ENCODE measurements around the gene AR.

Gene AR

DNA sequence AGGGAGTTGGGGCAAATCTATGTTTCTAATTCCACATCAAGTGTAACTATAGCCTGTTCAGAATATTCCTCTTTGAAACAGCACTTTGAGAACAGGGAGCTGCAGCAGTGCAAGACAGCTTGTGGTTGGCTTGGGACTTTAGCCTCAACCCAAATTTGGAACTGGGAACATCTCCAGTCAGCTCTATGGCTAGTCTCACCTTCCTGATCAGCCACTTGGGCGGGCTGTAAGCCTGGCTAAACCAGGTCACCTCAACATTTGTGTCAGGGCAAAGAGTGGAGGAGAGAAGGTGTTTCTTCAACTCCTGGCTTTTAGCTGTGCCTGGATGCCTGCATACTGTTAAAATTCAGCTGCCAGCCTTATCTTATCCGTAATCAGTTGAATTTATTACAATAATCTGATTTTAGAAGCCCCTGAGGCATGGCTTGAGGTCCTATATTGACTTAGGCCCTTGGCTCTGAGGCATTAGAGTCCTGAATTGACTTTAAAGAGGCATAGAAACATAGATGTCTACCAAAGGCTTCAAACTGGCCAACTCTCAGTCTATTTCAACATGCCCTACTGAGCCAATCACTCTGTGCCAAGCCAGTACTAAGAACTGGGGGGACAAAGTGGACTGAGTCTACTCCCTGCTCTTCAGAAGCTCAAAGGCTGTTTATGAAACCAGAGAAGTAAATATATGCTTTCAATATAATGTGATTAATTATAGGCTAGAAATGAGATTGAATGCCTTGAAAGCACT, 18.7 kb upstream of the AR start:
- TF ChIP-seq EP300 (IDR thresholded peaks at IDR 0.05; ENCODE audit: borderline replicate concordance) (no peak), EGR1 (IDR thresholded peaks at IDR 0.05) (no peak), YY1 (IDR thresholded peaks at IDR 0.05; ENCODE audit: low read depth) (no peak), RAD21 (IDR thresholded peaks at IDR 0.05; ENCODE audit: low read depth) (no peak), TCF12 (IDR thresholded peaks at IDR 0.05; ENCODE audit: low read depth) (no peak), TAF1 (IDR thresholded peaks at IDR 0.05; ENCODE audit: low read depth) (no peak), ZBTB7A (IDR thresholded peaks at IDR 0.05; ENCODE audit: low read depth) (no peak), NFIC (IDR thresholded peaks at IDR 0.05) (no peak), FOXM1 (IDR thresholded peaks at IDR 0.05; ENCODE audit: borderline replicate concordance, low read depth) (no peak), TEAD4 (IDR thresholded peaks at IDR 0.05) (no peak), CEBPB (IDR thresholded peaks at IDR 0.05) (no peak), CREB1 (IDR thresholded peaks at IDR 0.05; ENCODE audit: low read depth) (no peak)
- TF ChIP-seq, protein P1, sequence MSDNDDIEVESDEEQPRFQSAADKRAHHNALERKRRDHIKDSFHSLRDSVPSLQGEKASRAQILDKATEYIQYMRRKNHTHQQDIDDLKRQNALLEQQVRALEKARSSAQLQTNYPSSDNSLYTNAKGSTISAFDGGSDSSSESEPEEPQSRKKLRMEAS (IDR thresholded peaks at IDR 0.05): no peak
- TF ChIP-seq, protein P2, sequence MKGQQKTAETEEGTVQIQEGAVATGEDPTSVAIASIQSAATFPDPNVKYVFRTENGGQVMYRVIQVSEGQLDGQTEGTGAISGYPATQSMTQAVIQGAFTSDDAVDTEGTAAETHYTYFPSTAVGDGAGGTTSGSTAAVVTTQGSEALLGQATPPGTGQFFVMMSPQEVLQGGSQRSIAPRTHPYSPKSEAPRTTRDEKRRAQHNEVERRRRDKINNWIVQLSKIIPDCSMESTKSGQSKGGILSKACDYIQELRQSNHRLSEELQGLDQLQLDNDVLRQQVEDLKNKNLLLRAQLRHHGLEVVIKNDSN (IDR thresholded peaks at IDR 0.05): no peak
- TF ChIP-seq, protein P3, sequence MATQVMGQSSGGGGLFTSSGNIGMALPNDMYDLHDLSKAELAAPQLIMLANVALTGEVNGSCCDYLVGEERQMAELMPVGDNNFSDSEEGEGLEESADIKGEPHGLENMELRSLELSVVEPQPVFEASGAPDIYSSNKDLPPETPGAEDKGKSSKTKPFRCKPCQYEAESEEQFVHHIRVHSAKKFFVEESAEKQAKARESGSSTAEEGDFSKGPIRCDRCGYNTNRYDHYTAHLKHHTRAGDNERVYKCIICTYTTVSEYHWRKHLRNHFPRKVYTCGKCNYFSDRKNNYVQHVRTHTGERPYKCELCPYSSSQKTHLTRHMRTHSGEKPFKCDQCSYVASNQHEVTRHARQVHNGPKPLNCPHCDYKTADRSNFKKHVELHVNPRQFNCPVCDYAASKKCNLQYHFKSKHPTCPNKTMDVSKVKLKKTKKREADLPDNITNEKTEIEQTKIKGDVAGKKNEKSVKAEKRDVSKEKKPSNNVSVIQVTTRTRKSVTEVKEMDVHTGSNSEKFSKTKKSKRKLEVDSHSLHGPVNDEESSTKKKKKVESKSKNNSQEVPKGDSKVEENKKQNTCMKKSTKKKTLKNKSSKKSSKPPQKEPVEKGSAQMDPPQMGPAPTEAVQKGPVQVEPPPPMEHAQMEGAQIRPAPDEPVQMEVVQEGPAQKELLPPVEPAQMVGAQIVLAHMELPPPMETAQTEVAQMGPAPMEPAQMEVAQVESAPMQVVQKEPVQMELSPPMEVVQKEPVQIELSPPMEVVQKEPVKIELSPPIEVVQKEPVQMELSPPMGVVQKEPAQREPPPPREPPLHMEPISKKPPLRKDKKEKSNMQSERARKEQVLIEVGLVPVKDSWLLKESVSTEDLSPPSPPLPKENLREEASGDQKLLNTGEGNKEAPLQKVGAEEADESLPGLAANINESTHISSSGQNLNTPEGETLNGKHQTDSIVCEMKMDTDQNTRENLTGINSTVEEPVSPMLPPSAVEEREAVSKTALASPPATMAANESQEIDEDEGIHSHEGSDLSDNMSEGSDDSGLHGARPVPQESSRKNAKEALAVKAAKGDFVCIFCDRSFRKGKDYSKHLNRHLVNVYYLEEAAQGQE (IDR thresholded peaks at IDR 0.05; ENCODE audit: low read depth): no peak

DNA sequence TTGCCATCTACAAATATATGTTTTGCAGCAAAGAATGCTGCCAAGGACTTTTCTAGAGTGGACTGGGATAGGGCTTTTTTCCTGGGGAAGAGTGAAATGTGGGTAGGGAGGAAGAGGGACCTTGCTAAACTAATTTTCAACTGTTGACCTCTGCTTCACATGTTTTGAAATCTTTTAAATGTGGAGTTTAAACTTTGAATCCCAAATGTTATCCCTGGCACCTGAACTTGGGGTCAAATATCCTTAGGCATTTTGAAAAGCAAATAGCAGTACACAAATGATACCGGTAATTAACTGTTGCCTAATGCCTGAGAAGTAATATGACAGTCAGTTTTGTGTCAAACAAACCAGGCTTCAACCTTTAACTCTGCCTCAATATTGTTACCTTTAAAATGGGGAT, 7.3 kb upstream of the AR start:
- no peak for TF ChIP-seq ZBTB7A (IDR thresholded peaks at IDR 0.05; ENCODE audit: low read depth)
- TF ChIP-seq EP300 (IDR thresholded peaks at IDR 0.05; ENCODE audit: borderline replicate concordance): no peak
- no peak for TF ChIP-seq CREB1 (IDR thresholded peaks at IDR 0.05; ENCODE audit: low read depth)
- TF ChIP-seq, protein P2 (IDR thresholded peaks at IDR 0.05): no peak
- TF ChIP-seq CEBPB (IDR thresholded peaks at IDR 0.05): no peak
- TF ChIP-seq, protein P3 (IDR thresholded peaks at IDR 0.05; ENCODE audit: low read depth): no peak
- TF ChIP-seq TAF1 (IDR thresholded peaks at IDR 0.05; ENCODE audit: low read depth): no peak

DNA sequence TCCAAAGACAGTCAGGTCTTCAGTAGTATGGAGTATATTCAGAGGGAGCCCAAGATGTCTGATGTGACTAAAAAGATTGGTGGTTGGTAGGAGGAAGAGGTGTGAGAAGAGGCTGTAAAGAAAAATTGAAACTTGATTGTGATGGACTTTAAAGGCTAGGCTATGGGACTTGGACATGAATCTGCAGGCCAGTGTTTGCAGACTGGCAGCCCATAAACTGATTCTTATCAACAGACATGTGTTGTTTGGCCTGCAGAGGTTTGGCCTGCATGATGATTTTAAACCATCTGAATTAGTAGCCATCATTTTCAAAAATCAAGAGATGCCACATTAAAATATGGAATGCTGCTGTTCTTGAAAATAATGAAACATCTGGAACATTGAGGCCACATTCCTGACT, 5.4 kb upstream of the AR start:
- TF ChIP-seq FOXM1 (IDR thresholded peaks at IDR 0.05; ENCODE audit: borderline replicate concordance, low read depth) (no peak), ZBTB7A (IDR thresholded peaks at IDR 0.05; ENCODE audit: low read depth) (no peak), YY1 (IDR thresholded peaks at IDR 0.05; ENCODE audit: low read depth) (no peak), RAD21 (IDR thresholded peaks at IDR 0.05; ENCODE audit: low read depth) (no peak), CEBPB (IDR thresholded peaks at IDR 0.05) (no peak), TCF12 (IDR thresholded peaks at IDR 0.05; ENCODE audit: low read depth) (no peak), NFIC (IDR thresholded peaks at IDR 0.05) (no peak)
- TF ChIP-seq, protein P1 (IDR thresholded peaks at IDR 0.05): no peak
- TF ChIP-seq, protein P2 (IDR thresholded peaks at IDR 0.05): no peak
- TF ChIP-seq, protein P3 (IDR thresholded peaks at IDR 0.05; ENCODE audit: low read depth): no peak
